ENCODE results near the gene PLA2G4A.
A peak's percentile ranks its signal among the peaks of the same experiment; 100 is the strongest.

The PLA2G4A gene

GRCh38 chr1:186978596-186979556, 150.1 kb downstream of the PLA2G4A start:
- no peak for DNase-seq

DNA sequence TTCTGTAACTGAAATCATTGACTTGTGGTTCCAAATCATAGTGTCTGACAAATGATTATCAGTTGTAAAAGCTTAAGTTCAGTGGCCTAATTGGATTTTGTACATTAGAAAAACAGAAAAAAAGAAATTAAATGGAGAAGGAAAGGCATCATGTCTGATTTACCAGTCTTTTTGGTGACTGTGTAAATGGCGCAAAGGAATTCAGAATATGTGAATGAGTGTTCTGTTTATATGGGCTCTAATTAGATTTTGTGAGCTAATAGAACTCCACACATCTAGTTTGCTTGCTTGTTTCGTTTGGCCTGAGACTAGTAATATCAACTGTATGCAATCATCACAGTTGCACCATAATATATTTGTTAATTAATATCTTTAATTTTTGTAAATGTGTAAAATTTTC, 151.7 kb downstream of the PLA2G4A start:
- no peak for DNase-seq

DNA sequence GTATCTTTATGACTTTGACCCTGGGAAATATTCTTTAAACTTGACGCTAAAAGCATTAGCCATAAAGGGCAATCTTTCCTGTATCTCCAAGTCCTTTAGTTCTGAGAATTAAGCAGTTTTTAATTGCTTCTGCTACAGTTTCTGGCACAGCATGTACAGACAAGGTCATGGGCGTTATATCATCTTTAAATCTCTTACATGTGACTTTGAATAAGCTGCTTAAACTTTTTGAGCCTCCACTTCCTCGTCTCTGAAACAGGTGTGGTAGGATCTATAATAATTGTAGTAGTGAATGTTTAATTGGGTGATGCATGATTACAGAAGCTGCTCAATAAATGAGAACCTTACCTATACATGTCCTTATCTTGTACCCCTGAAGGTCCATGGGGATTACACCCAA, 153.4 kb downstream of the PLA2G4A start:
- DNase-seq: no peak

DNA sequence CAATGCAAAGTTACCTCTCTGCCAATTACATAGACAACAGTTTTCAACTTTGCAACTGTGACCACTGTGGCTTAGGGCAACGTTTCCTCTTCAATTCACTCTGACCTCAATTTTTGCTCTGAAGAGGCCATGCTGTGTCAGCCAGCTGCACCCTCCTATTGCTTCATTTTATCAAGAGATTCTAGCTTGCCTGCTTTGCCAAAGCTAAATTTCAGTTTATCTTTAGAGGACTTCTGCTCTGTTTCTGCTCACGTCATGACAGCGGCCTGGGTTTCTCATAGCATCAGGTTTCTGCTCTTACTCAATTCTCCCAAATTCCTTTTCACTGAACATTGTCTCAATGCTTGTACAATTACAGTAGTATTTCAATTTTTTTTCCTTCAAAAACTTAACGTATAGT, 154.6 kb downstream of the PLA2G4A start:
- DNase-seq: peak; percentile 61

DNA sequence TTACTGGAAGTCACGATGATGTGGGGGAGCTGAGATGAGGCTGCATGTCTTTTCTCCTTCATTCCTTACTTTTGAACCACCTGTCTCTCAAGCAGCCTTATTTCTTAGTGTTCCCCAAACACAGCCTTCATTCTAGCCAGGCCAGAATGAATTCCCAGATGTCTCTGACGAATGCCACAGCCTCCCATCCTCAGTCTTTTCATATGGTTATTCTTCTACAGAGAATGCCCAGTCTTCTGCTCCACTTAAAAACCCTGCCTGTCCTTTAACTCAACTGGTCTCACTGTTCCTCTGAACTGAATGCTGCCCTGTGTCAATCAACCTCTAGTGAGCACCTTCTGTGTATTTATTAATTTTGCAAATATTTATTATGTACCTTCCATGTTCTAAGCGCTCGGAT, 156.2 kb downstream of the PLA2G4A start:
- no peak for DNase-seq

DNA sequence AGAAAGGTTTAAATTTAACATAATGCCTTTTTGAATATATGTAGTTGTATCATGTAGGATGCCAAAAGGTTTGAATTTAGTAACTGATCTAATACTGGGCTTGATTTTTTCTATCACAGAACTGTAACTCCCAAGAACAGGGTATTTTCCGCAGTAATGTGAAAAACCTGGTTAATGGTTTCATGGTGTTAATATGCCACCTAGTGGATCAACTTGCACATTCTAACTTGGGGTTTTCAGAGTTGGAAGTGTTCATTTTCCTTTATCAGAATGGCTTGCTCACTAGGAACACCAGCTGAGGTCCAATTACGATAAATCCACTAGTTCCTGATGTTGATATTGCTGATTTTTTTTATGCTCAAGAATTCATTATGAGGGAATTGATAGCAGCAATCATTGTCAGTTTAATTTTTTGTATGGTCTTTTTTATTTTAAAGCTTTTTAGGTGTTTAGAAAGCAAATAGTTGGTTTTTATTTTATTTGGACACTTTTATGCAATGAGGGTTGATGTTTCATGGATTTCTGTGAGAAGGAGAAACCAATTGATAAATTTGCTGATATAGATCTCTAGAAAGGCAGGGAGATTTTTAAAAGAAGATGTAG, 157.2 kb downstream of the PLA2G4A start:
- peak; percentile 61 for DNase-seq

GRCh38 chr1:186987065-186987464, 158.3 kb downstream of the PLA2G4A start:
- no peak for DNase-seq

DNA sequence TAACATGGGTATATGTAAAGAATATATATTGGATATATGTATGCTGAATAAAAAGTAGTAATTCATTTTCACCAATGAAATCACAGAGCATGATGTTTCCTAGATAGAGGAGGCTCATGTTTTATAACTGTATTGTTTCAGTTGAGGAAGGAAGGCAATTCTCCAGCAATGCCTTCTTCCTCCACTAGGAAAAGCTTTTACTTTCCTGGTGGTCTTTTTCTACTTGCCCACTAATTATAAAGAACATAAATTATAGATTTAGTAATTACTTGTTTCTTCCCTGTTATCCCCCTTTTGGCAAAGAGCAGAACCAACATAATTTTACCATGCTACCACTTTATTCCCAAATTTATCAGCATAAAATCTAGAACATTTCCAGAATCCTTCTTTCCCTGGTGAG, 159.0 kb downstream of the PLA2G4A start:
- no peak for DNase-seq

- DNase-seq: no peak
These were observed 165.2 kb downstream of the PLA2G4A start for GRCh38 chr1:186993996-186994395.

DNA sequence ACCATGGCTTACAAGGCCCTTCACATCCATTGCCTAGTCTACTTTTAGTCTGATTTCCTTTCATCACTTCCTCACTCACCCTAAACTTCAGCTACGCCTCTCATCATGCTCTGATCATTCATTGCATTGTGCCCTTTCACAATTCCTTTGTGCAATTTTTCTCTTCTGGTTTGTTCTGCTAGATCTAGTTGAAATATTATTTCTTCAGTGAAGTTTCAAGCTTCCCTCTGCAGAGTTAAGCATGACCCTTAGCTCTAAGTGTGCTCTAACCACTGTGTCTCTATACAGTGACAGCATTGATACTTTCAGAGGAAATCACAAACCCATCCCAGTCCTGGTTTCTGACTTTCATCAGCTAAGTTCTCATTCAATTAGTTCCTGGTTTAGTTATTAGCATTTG, 166.1 kb downstream of the PLA2G4A start:
- DNase-seq: no peak

GRCh38 chr1:186996816-186997215, 168.1 kb downstream of the PLA2G4A start:
- DNase-seq: no peak

- DNase-seq: no peak
These were observed 169.1 kb downstream of the PLA2G4A start for GRCh38 chr1:186997877-186998276.

DNA sequence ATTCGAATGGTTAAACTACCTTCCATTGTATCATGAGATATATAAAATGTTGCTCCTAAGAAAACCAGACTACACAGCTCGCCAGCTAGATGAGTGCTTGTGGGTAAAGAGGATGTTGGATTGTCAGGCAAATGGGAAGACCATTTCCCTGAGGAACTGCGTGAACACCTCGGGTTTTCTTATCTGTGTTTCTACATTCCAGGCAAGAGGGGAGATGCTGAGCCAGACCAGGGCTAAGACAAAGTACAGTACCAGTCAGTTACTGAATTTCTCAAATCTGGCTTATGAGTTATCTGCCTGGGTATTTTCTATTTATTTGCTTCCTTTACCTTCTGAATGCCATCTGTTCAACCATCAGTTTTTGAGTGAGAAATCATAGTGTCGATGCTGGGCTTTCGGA, 170.8 kb downstream of the PLA2G4A start:
- no peak for DNase-seq

DNA sequence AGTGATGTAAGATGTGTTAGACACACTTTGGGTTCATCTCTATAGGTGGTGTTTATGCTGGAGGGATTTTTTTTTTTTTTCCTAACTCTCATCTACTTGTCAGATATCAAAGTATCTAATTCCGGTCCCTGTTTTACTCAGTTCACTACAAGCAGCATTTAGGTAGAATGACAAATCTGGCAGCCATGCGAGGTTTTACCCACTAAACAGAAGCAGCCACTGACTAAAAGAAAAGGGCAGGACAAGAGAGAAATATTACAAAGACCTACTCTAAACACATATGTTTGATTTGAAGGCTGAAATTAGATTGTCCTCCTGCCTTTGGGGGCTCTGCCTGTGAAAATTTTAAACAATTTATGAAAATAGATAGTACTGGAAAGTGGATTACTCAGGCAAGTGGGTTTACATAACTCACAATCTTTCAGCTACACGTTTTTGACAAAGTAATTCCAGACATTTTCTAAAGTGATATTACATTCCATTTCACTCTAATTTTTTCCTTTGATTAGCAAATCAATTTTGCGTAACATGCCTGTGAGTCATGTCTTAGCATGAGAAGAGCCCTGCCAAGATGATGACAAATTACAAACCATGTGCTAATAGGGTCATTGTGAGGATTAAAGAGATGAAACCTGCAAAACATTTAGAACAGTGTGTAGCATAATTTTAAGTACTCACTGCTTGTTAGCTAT, 172.6 kb downstream of the PLA2G4A start:
- peak; percentile 94 for DNase-seq

- DNase-seq: no peak
These were observed 174.6 kb downstream of the PLA2G4A start for GRCh38 chr1:187003353-187003752.

- DNase-seq: no peak
These were observed 178.1 kb downstream of the PLA2G4A start for GRCh38 chr1:187006896-187007295.

DNA sequence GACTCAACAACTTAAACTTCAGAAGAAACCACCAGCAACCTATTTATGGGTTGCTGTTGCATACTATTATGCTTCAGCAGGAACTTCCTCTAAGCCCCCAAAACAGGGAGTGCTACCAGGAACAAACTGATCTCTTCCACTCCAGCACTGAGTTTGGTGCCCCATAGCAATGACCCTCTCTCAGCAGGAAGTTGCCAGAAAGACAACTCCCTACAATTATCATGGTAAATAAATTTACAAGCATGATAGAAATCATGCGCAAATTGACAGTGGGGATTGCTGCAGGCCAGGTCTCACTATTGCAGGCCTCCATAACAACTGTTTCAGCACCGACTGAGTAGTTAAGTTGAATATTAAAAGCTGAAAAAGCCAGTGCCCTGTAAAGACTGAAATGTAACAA, 180.6 kb downstream of the PLA2G4A start:
- no peak for DNase-seq

DNA sequence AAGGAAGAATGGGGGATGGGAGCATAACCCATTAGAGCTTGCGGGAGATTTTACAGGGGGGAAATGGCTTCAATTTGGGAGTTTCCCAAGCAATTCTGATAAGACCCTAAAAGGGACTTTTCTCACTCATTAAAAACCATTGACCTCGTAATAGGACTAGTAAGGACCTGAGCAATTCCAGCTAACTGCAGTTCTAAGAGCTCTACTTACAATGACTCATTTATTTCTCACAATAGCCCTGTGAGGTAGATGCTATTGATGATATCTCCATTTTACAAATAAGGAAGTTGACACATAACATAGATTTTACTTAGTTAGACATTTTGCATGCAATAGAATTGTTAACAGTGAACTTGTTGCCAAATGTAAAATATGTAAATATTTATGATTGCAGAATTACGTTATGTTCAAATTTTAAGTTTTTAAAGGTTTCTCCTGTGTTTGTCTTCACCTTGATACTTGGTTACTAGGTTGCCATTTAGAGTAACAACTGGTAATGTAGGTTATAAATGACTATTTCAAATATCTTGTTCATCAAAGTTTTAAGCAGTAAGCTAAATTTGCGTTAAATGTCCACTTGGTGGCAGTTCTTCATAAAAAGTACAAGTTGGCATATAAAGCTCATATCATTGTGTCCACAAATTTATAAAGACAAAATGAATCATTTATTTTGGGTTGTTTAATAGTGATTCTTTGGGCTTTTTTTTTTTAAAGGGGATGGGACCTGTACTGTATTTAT, 182.0 kb downstream of the PLA2G4A start:
- no peak for DNase-seq

- no peak for DNase-seq
These were observed 184.9 kb downstream of the PLA2G4A start for GRCh38 chr1:187013582-187014200.

DNA sequence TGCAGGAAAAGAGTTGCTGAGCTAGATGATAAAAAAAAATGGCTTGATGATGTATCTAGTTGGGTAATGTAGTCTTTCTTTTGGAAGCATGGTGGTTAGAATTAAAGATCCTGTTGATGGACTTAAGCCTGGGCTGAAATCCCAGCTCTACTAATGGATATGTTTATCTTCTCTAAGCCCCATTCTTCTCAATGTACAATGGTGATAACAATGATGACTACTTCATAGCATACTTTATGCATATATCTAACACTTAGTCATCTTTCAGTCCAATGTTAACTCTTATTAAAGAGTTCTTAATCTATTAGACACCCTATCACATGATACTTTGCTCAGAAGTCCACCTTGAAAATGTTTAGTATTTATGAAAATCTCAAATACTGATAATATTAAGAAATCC, 189.5 kb downstream of the PLA2G4A start:
- DNase-seq: no peak

GRCh38 chr1:187027253-187027652, 198.5 kb downstream of the PLA2G4A start:
- no peak for DNase-seq

GRCh38 chr1:187032316-187032981, 203.7 kb downstream of the PLA2G4A start:
- DNase-seq: no peak
